Trophoblast cell (in vitro differentiated cells and primary cell): ENCODE results near the gene OR8B3.

Source experiments
- DNase-seq, 2 donors: peaks; one replicate each; pipeline ENCODE4 v3.0.0-alpha.2; 2016
- H2AFZ ChIP-seq: 2 replicates; pipeline ENCODE4 v1.6.1; 2013; ENCODE audit warnings: low read length, moderate library complexity, mild to moderate bottlenecking; ENCODE audit not compliant: insufficient read depth, poor library complexity
- H2AK5ac ChIP-seq: 2 replicates; pipeline ENCODE4 v1.6.1; 2013; ENCODE audit warnings: mild to moderate bottlenecking, low read length
- H2BK120ac ChIP-seq: 2 replicates; pipeline ENCODE4 v1.6.1; 2013; ENCODE audit warnings: low read length, mild to moderate bottlenecking, moderate library complexity; ENCODE audit not compliant: insufficient read depth, poor library complexity
- H2BK12ac ChIP-seq: 2 replicates; pipeline ENCODE4 v1.6.1; 2013; ENCODE audit warnings: mild to moderate bottlenecking, low read length, moderate library complexity
- H2BK5ac ChIP-seq: 2 replicates; pipeline ENCODE4 v1.6.1; 2013; ENCODE audit warnings: low read length, low read depth, moderate library complexity, mild to moderate bottlenecking; ENCODE audit not compliant: poor library complexity
- H3K14ac ChIP-seq: 2 replicates; pipeline ENCODE4 v1.6.1; 2013; ENCODE audit warnings: mild to moderate bottlenecking, low read length
- H3K18ac ChIP-seq: 2 replicates; pipeline ENCODE4 v1.6.1; 2013; ENCODE audit warnings: mild to moderate bottlenecking, low read length
- H3K23ac ChIP-seq: 2 replicates; pipeline ENCODE4 v1.6.1; 2013; ENCODE audit warnings: low read length
- H3K27ac ChIP-seq: 2 replicates; pipeline ENCODE4 v1.5.1; 2013; ENCODE audit warnings: low read depth, mild to moderate bottlenecking, inconsistent platforms, low read length, moderate library complexity
- H3K27me3 ChIP-seq: 2 replicates; pipeline ENCODE4 v1.6.1; 2013; ENCODE audit warnings: inconsistent platforms, mild to moderate bottlenecking, low read length, moderate library complexity; ENCODE audit not compliant: insufficient read depth
- H3K36me3 ChIP-seq, 2 experiments: 1 replicate in 1 of 2; 2 replicates in 1 of 2; pipeline ENCODE4 v1.6.1; 2013; ENCODE audit warnings: low read length in 2 of 2, mild to moderate bottlenecking in 2 of 2, moderate library complexity in 1 of 2; ENCODE audit not compliant: insufficient read depth in 2 of 2, control insufficient read depth in 1 of 2
- H3K4ac ChIP-seq: 2 replicates; pipeline ENCODE4 v1.6.1; 2013; ENCODE audit warnings: low read depth, mild to moderate bottlenecking, low read length, moderate library complexity
- H3K4me1 ChIP-seq, 2 experiments: 1 replicate in 1 of 2; 2 replicates in 1 of 2; pipeline ENCODE4 v1.6.1; 2013; ENCODE audit warnings: low read length in 2 of 2, mild to moderate bottlenecking in 2 of 2, moderate library complexity in 1 of 2; ENCODE audit not compliant: insufficient read depth in 2 of 2, control insufficient read depth in 1 of 2
- H3K4me2 ChIP-seq: 2 replicates; pipeline ENCODE4 v1.6.1; 2013; ENCODE audit warnings: inconsistent platforms, mild to moderate bottlenecking, low read length, moderate library complexity
- H3K4me3 ChIP-seq: 2 replicates; pipeline ENCODE4 v1.5.1; 2013; ENCODE audit warnings: mild to moderate bottlenecking, low read depth, low read length, inconsistent platforms
- H3K79me1 ChIP-seq: one replicate; pipeline ENCODE4 v1.6.1; 2013; ENCODE audit warnings: low read length
- H3K79me2 ChIP-seq: 2 replicates; pipeline ENCODE4 v1.6.1; 2013; ENCODE audit warnings: low read length, mild to moderate bottlenecking; ENCODE audit not compliant: control insufficient read depth, insufficient read depth, poor library complexity
- H3K9ac ChIP-seq: 2 replicates; pipeline ENCODE4 v1.6.1; 2013; ENCODE audit warnings: mild to moderate bottlenecking, low read length
- H3K9me3 ChIP-seq: 2 replicates; pipeline ENCODE4 v1.6.1; 2013; ENCODE audit warnings: low read depth, mild to moderate bottlenecking, control low read depth, inconsistent platforms, low read length; ENCODE audit not compliant: insufficient read depth
- H4K12ac ChIP-seq: 2 replicates; pipeline ENCODE4 v1.6.1; 2013; ENCODE audit warnings: low read depth, mild to moderate bottlenecking, low read length, moderate library complexity
- H4K8ac ChIP-seq: 2 replicates; pipeline ENCODE4 v1.6.1; 2013; ENCODE audit warnings: low read depth, mild to moderate bottlenecking, low read length, moderate library complexity
- H4K91ac ChIP-seq: one replicate; pipeline ENCODE4 v1.6.1; 2013; ENCODE audit warnings: low read depth, mild to moderate bottlenecking, low read length, moderate library complexity
- WGBS: extraction: QIAGEN DNeasy Blood & Tissue Kit; methylation state at CpG from one replicate; pipeline ENCODE4 v1.1.7; 2013; ENCODE audit warnings: missing lambda C conversion rate; ENCODE audit not compliant: insufficient read length, insufficient coverage; ENCODE audit errors: extremely low coverage; 5-methylcytosine and 5-hydroxymethylcytosine counted together

The OR8B3 gene

DNA sequence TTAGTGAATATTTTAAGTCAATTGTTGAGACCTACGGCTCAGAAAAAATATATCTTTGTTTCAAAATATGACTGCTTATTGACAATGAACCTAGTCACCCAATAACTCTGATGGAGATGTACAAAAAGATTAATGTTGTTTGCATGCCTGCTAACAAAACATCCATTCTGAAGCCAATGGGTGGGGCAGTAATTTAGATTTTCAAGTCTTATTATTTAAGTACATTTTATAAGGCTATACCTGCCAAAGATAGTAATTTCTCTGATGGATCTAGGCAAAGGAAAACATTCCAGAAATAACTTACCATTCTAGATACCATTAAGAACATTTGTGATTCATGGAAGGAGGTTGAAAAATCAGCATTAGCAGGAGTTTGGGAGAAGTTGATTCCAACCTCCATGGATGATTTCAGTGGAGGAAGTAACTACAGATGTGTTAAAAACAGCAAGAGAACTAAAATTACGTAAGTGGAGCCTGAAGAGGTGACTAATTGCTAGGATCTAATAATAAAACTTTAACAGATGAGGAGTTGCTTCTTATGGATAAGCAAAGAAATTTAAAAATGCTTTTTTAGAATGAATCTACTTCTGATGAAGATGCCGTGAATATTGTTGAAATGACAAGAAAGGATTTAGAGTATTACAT lies 52.4 kb downstream of the OR8B3 start:
- no CpG with 5 or more reads among the region's 3 CpGs for WGBS
- no peak overlapping the region for H3K4ac ChIP-seq
- no peak overlapping the region for H2BK5ac ChIP-seq
- no peaks in the 10 kb centered on the region for H3K9me3 ChIP-seq
- H3K36me3 ChIP-seq: no peaks in the 10 kb centered on the region
- no peaks in the 10 kb centered on the region for H3K79me1 ChIP-seq
- no peak for DNase-seq
- H4K91ac ChIP-seq: no peak overlapping the region
- no peak overlapping the region for H4K8ac ChIP-seq
- H3K4me3 ChIP-seq: no peak overlapping the region
- no peak overlapping the region for H4K12ac ChIP-seq
- H2BK12ac ChIP-seq: no peak overlapping the region
- no peak overlapping the region for H3K4me2 ChIP-seq
- no peak overlapping the region for H3K23ac ChIP-seq
- no peak overlapping the region for H3K9ac ChIP-seq
- H2AK5ac ChIP-seq: no peak overlapping the region
- H2AFZ ChIP-seq: no peak overlapping the region
- H3K27ac ChIP-seq: no peak overlapping the region
- H3K18ac ChIP-seq: no peak overlapping the region
- H3K4me1 ChIP-seq: no peaks in the 10 kb centered on the region
- no peak overlapping the region for H2BK120ac ChIP-seq
- H3K79me2 ChIP-seq: no peaks in the 10 kb centered on the region
- H3K14ac ChIP-seq: no peak overlapping the region
- H3K27me3 ChIP-seq: no peaks in the 10 kb centered on the region
